GM18951 (cell line): ENCODE data around the gene MS4A6E.
"Not testable (repeated sequence)": the region's sequence is repeated elsewhere in the genome, so short reads cannot be mapped to it uniquely, and the experiment has no call there.

Source experiments
- POLR2A ChIP-seq: IDR thresholded peaks from 4 replicates; pipeline ENCODE4 v1.6.1; 2011; ENCODE audit warnings: mild to moderate bottlenecking; ENCODE audit not compliant: insufficient read length, insufficient read depth; ENCODE audit errors: extremely low read depth
- in situ Hi-C: fragments of 300-500 bp; cut with MboI; formaldehyde crosslinking; loops from one replicate; pipeline ENCODE4 v1.12.0; 2022; ENCODE audit warnings: low sequenced_read_pairs, mixed read lengths, inconsistent platforms; ENCODE audit not compliant: unreplicated experiment

MS4A6E gene

GRCh38 chr11:60326955-60327354, at the start of gene MS4A6E:
MS4A6E (plus strand) TSS chr11:60327255; CDS start chr11:60334896, 7,641 bp downstream.
- TF ChIP-seq POLR2A = no peak
- in situ Hi-C loops = no loop called here

GRCh38 chr11:60280412-60280811, 46.6 kb upstream of the MS4A6E start, which contains the start of gene MS4A4A:
MS4A4A (plus strand) TSS chr11:60280666; CDS start chr11:60280676, 10 bp downstream.
- no peak for TF ChIP-seq POLR2A
- in situ Hi-C loops = no loop called here

GRCh38 chr11:60281485-60281884, 45.6 kb upstream of the MS4A6E start:
- in situ Hi-C loops = no loop called here
- TF ChIP-seq POLR2A = no peak

- in situ Hi-C loops = no loop called here
- TF ChIP-seq POLR2A = no peak
Observed at GRCh38 chr11:60282286-60282685, 44.8 kb upstream of the MS4A6E start.

GRCh38 chr11:60285411-60286126, 41.5 kb upstream of the MS4A6E start:
- in situ Hi-C loops = not testable (repeated sequence)

- TF ChIP-seq POLR2A = no peak
- in situ Hi-C loops = no loop called here
Observed at GRCh38 chr11:60288531-60288930, 38.5 kb upstream of the MS4A6E start.

GRCh38 chr11:60292145-60292544, 34.9 kb upstream of the MS4A6E start:
- in situ Hi-C loops = no loop called here
- no peak for TF ChIP-seq POLR2A

- TF ChIP-seq POLR2A = no peak
- in situ Hi-C loops = no loop called here
Observed at GRCh38 chr11:60301178-60301577, 25.9 kb upstream of the MS4A6E start.

GRCh38 chr11:60301884-60302283, 25.2 kb upstream of the MS4A6E start:
- in situ Hi-C loops = not testable (repeated sequence)

GRCh38 chr11:60303661-60304060, 23.4 kb upstream of the MS4A6E start:
- in situ Hi-C loops = no loop called here
- no peak for TF ChIP-seq POLR2A

- no peak for TF ChIP-seq POLR2A
- in situ Hi-C loops = no loop called here
Observed at GRCh38 chr11:60305906-60306619, 21.0 kb upstream of the MS4A6E start.

GRCh38 chr11:60307507-60308195, 19.4 kb upstream of the MS4A6E start:
- no peak for TF ChIP-seq POLR2A
- in situ Hi-C loops = no loop called here

- no peak for TF ChIP-seq POLR2A
- in situ Hi-C loops = no loop called here
Observed at GRCh38 chr11:60310407-60310998, 16.6 kb upstream of the MS4A6E start.
